Cortex of kidney (tissue), 1 donor: ENCODE data around the gene GPC5.

ENCODE experiments used
- DNase-seq: peaks from one replicate; lab custom pipeline; 2025; lab: John Stamatoyannopoulos, UW

The GPC5 gene

GRCh38 chr13:91714855-91715254 lies 316.4 kb downstream of the GPC5 start:
- no peak for DNase-seq

GRCh38 chr13:91716436-91717065 lies 318.1 kb downstream of the GPC5 start:
- no peak for DNase-seq

GRCh38 chr13:91719033-91719432 lies 320.6 kb downstream of the GPC5 start:
- no peak for DNase-seq

GRCh38 chr13:91721413-91721812 lies 323.0 kb downstream of the GPC5 start:
- no peak for DNase-seq

GRCh38 chr13:91722267-91722884 lies 324.0 kb downstream of the GPC5 start:
- DNase-seq = no peak

- DNase-seq = no peak
These were observed 326.2 kb downstream of the GPC5 start for GRCh38 chr13:91724591-91724990.

GRCh38 chr13:91725646-91726045 lies 327.2 kb downstream of the GPC5 start:
- no peak for DNase-seq

- DNase-seq = no peak
These were observed 328.2 kb downstream of the GPC5 start for GRCh38 chr13:91726671-91727070.

GRCh38 chr13:91729859-91730258 lies 331.4 kb downstream of the GPC5 start:
- DNase-seq = no peak

- no peak for DNase-seq
These were observed 341.3 kb downstream of the GPC5 start for GRCh38 chr13:91739751-91740150.

GRCh38 chr13:91740756-91741155 lies 342.3 kb downstream of the GPC5 start:
- DNase-seq = no peak

- no peak for DNase-seq
These were observed 343.5 kb downstream of the GPC5 start for GRCh38 chr13:91741925-91742324.

- no peak for DNase-seq
These were observed 345.9 kb downstream of the GPC5 start for GRCh38 chr13:91744284-91744683.

- no peak for DNase-seq
These were observed 347.5 kb downstream of the GPC5 start for GRCh38 chr13:91745967-91746366.

- DNase-seq = no peak
These were observed 348.8 kb downstream of the GPC5 start for GRCh38 chr13:91747186-91747585.

GRCh38 chr13:91748416-91749089 lies 350.1 kb downstream of the GPC5 start:
- DNase-seq = no peak

GRCh38 chr13:91758724-91759123 lies 360.3 kb downstream of the GPC5 start:
- DNase-seq = no peak

- no peak for DNase-seq
These were observed 364.5 kb downstream of the GPC5 start for GRCh38 chr13:91762957-91763356.

- DNase-seq = no peak
These were observed 366.1 kb downstream of the GPC5 start for GRCh38 chr13:91764527-91764926.

GRCh38 chr13:91767651-91768050 lies 369.2 kb downstream of the GPC5 start:
- DNase-seq = no peak

GRCh38 chr13:91768746-91769145 lies 370.3 kb downstream of the GPC5 start:
- DNase-seq = no peak

- DNase-seq = no peak
These were observed 372.8 kb downstream of the GPC5 start for GRCh38 chr13:91771229-91771628.

- no peak for DNase-seq
These were observed 375.3 kb downstream of the GPC5 start for GRCh38 chr13:91773591-91774227.
